Endodermal cell (in vitro differentiated cells): ENCODE data around the gene CDH13. TPM values are rescaled to one million over a fixed set of nuclear protein-coding genes. Genes with fewer than 3 reads are reported as not detected.

Experiments used
- DNase-seq: peaks from one replicate; pipeline ENCODE4 v3.0.0-alpha.2; 2017
- H3K27ac ChIP-seq: 2 replicates; pipeline ENCODE4 v1.5.1; 2013; ENCODE audit warnings: mild to moderate bottlenecking, low read depth, low read length, moderate library complexity
- H3K27me3 ChIP-seq: 2 replicates; pipeline ENCODE4 v1.6.1; 2013; ENCODE audit warnings: mild to moderate bottlenecking, low read length, moderate library complexity; ENCODE audit not compliant: insufficient read depth, control insufficient read depth, poor library complexity, severe bottlenecking
- H3K36me3 ChIP-seq: 2 replicates; pipeline ENCODE4 v1.7.0; 2013; ENCODE audit warnings: mild to moderate bottlenecking, low read length, moderate library complexity; ENCODE audit not compliant: control insufficient read depth, insufficient read depth
- H3K4me1 ChIP-seq: one replicate; pipeline ENCODE4 v1.7.0; 2013; ENCODE audit warnings: low read length; ENCODE audit not compliant: control insufficient read depth, insufficient read depth
- H3K4me3 ChIP-seq: 2 replicates; pipeline ENCODE4 v1.5.1; 2013; ENCODE audit warnings: mild to moderate bottlenecking, low read length, moderate library complexity
- H3K9ac ChIP-seq: 2 replicates; pipeline ENCODE4 v1.6.1; 2013; ENCODE audit warnings: mild to moderate bottlenecking, low read length, moderate library complexity; ENCODE audit not compliant: poor library complexity, severe bottlenecking; ENCODE audit errors: extremely low read depth
- H3K9me3 ChIP-seq: 2 replicates; pipeline ENCODE4 v1.6.1; 2013; ENCODE audit warnings: mild to moderate bottlenecking, low read length, moderate library complexity; ENCODE audit not compliant: control insufficient read depth
- H3K27ac Mint-ChIP-seq: 2 replicates; pipeline ENCODE4 v1.8.0; 2020; ENCODE audit warnings: mixed read lengths
- H3K27me3 Mint-ChIP-seq: 2 replicates; pipeline ENCODE4 v1.8.0; 2021; ENCODE audit warnings: mild to moderate bottlenecking, mixed read lengths; ENCODE audit not compliant: insufficient read depth
- H3K36me3 Mint-ChIP-seq: 2 replicates; pipeline ENCODE4 v1.8.0; 2020; ENCODE audit warnings: low read depth, mixed read lengths
- H3K4me1 Mint-ChIP-seq: 2 replicates; pipeline ENCODE4 v1.8.0; 2020; ENCODE audit warnings: mixed read lengths
- H3K4me3 Mint-ChIP-seq: 2 replicates; pipeline ENCODE4 v1.8.0; 2020; ENCODE audit warnings: mild to moderate bottlenecking, moderate library complexity, mixed read lengths
- H3K9me3 Mint-ChIP-seq: 2 replicates; pipeline ENCODE4 v1.8.0; 2020; ENCODE audit warnings: mild to moderate bottlenecking, mixed read lengths
- CTCF ChIP-seq: fragments of 200-600 bp; sonication (generic); conservative IDR thresholded peaks from 2 replicates; pipeline ENCODE4 v1.5.0; 2021; ENCODE audit warnings: antibody characterized with exemption, mild to moderate bottlenecking
- WGBS, 2 experiments: methylation state at CpG; one replicate each; pipeline versions ENCODE4 v1.1.5 to v1.1.7; 2013; ENCODE audit warnings: missing lambda C conversion rate in 2 of 2, mixed read lengths in 1 of 2; ENCODE audit not compliant: insufficient coverage in 1 of 2, insufficient read length in 1 of 2; 5-methylcytosine and 5-hydroxymethylcytosine counted together
- total RNA-seq, 2 donors: library from RNA; stranded (reverse); fragmentation: NEBNext Ultra II Directional in 1 of 2; extraction: Animal tissue kit (Norgen Biotek cat#: 25700) in 1 of 2; gene quantifications; 2 replicates in 1 of 2; 3 replicates in 1 of 2; pipeline ENCODE4 v1.2.1, GENCODE V29; 2021

Gene CDH13
- total RNA-seq, 2 donors from 2014 or later = 0.86 to 1.8 TPM

DNA sequence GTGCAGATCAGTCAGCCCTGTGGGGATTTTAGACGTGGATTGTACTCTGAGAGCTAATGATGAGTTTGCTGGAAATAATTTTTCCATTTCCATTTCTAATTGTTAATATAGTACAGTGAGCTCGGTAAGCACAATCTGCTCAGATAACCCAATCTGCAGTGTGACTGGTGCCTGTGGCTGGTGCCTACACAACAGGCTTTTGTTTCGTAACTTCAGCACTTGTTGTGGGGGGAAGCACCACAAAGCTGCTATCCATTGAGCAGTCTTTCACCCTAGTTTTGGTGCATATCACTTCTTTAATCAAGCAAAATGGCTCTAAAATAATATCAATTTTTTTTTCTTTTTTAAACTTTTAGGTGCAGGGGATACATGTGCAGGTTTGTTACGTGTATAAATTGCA, 646.1 kb downstream of the CDH13 start:
- no peak overlapping the region for H3K4me3 Mint-ChIP-seq
- no peaks in the 10 kb centered on the region for H3K36me3 ChIP-seq
- H3K9me3 ChIP-seq = no peaks in the 10 kb centered on the region
- no peaks in the 10 kb centered on the region for H3K4me1 ChIP-seq
- H3K9ac ChIP-seq = no peak overlapping the region
- H3K27ac Mint-ChIP-seq = no peak overlapping the region
- 97 to 100% methylated on average over 1 to 3 of the region's 4 CpGs for WGBS, 2 experiments
- H3K4me3 ChIP-seq = no peak overlapping the region
- H3K4me1 Mint-ChIP-seq = no peaks in the 10 kb centered on the region
- DNase-seq = no peak
- no peaks in the 10 kb centered on the region for H3K9me3 Mint-ChIP-seq
- H3K27me3 ChIP-seq = no peaks in the 10 kb centered on the region
- TF ChIP-seq CTCF = no peak
- no peaks in the 10 kb centered on the region for H3K36me3 Mint-ChIP-seq
- no peaks in the 10 kb centered on the region for H3K27me3 Mint-ChIP-seq
- no peak overlapping the region for H3K27ac ChIP-seq

DNA sequence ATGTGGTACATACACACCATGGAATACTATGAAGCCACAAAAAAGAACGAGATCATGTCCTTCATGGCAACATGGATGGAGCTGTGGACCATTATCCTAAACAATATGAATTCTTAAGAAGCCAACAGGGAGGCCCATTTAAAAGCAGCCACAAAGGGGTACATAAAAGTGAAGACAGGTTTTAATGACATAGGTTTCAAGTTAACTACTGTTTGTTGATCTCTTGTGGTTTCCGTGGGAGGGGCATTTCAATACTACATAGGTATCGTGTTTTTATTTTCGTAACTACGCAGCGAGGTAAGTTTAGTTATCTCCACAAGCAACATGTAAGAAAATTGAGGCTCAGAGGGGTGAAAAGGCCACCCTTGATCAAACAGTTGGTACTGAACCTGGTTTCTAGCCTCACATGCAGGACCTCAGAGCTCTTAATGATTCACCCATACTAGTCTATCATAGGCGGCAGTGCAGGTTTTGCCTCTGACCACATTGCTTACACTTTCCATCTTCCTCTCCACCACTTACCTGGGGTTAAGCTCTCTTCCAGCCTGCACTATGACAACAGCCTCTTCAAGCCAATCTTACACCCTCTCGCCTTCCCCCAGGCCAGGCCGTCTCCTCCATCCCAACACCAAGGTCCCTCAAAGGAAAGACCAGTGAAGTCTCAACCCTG, 646.9 kb downstream of the CDH13 start:
- H3K27ac Mint-ChIP-seq = no peak overlapping the region
- H3K4me3 Mint-ChIP-seq = no peak overlapping the region
- Histone ChIP-seq H3K9ac (no peak overlapping the region), H3K9me3 (no peaks in the 10 kb centered on the region), H3K4me3 (no peak overlapping the region), H3K27ac (no peak overlapping the region), H3K27me3 (no peaks in the 10 kb centered on the region), H3K4me1 (peaks cover 2% of the 10 kb centered on the region), H3K36me3 (no peaks in the 10 kb centered on the region)
- no peaks in the 10 kb centered on the region for H3K36me3 Mint-ChIP-seq
- no peak for DNase-seq
- no peaks in the 10 kb centered on the region for H3K9me3 Mint-ChIP-seq
- no peaks in the 10 kb centered on the region for H3K4me1 Mint-ChIP-seq
- H3K27me3 Mint-ChIP-seq = no peaks in the 10 kb centered on the region
- WGBS, 2 experiments = 94 to 98% methylated on average over 6 to 9 of the region's 9 CpGs
- no peak for TF ChIP-seq CTCF

DNA sequence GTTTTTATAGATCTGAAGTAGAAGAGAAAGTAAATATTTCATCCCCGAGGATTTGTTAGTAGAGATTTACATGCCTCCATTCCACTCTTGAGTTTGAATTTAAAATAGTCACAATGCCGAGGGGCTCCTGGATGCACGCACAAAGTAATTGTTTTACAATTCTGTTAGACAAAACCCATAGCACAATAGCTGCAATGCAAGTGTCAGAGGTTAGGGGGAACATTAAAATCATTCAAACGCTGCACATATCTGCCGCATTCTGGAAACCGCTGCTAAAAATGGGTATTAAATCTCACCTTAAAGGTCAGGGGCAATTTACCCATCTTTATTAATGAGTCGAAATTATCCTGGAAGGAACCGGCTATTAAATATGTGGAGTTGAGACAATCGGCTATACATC, 652.5 kb downstream of the CDH13 start:
- Mint-ChIP-seq H3K4me3 (no peak overlapping the region), H3K36me3 (no peaks in the 10 kb centered on the region), H3K27me3 (no peaks in the 10 kb centered on the region), H3K4me1 (no peaks in the 10 kb centered on the region), H3K9me3 (no peaks in the 10 kb centered on the region), H3K27ac (no peak overlapping the region)
- H3K9ac ChIP-seq = no peak overlapping the region
- H3K4me3 ChIP-seq = no peak overlapping the region
- no peak overlapping the region for H3K27ac ChIP-seq
- peaks cover 2% of the 10 kb centered on the region for H3K4me1 ChIP-seq
- WGBS, 2 experiments = 89 to 90% methylated on average over 8 to 9 of the region's 9 CpGs
- no peak for TF ChIP-seq CTCF
- no peaks in the 10 kb centered on the region for H3K9me3 ChIP-seq
- no peaks in the 10 kb centered on the region for H3K27me3 ChIP-seq
- no peaks in the 10 kb centered on the region for H3K36me3 ChIP-seq
- DNase-seq = no peak
